GM19463 (cell line): ENCODE results near the gene NSD2.

ENCODE experiments used
- ATAC-seq: cut with Tn5 transposase; IDR thresholded peaks from one replicate; pipeline ENCODE4 v1.9.1; 2021; ENCODE audit warnings: mild to moderate bottlenecking, moderate library complexity; ENCODE audit not compliant: unreplicated experiment

NSD2 gene

GRCh38 chr4:1939664-1940509 lies 68.7 kb downstream of the NSD2 start:
- ATAC-seq, result no peak

- no peak for ATAC-seq
Observed at GRCh38 chr4:1940566-1940965, 69.4 kb downstream of the NSD2 start.

DNA sequence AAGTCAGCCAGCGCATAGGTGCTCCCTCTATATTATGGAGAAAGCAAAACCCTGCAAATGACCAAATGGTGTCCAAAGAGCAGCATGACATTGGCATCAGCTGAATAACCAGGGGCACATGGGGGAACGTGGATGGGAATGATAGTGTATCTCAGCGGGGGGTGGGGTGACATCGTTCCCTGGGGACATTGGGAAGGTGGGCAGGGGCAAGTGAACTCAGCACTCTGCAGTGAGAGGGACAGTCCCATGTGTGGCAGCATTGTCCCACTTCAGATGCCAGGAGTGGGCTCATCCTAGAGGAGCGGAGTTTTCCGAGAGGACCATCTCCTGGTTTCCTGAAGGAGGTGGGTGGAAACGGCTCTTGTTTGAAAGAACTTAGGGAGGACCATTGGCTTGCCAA lies 72.7 kb downstream of the NSD2 start:
- ATAC-seq, result no peak

- ATAC-seq, result no peak
Observed at GRCh38 chr4:1945124-1945895, 74.1 kb downstream of the NSD2 start.

- ATAC-seq, result no peak
Observed at GRCh38 chr4:1945912-1946311, 74.7 kb downstream of the NSD2 start.

- ATAC-seq, result no peak
Observed at GRCh38 chr4:1948232-1948631, 77.0 kb downstream of the NSD2 start.

DNA sequence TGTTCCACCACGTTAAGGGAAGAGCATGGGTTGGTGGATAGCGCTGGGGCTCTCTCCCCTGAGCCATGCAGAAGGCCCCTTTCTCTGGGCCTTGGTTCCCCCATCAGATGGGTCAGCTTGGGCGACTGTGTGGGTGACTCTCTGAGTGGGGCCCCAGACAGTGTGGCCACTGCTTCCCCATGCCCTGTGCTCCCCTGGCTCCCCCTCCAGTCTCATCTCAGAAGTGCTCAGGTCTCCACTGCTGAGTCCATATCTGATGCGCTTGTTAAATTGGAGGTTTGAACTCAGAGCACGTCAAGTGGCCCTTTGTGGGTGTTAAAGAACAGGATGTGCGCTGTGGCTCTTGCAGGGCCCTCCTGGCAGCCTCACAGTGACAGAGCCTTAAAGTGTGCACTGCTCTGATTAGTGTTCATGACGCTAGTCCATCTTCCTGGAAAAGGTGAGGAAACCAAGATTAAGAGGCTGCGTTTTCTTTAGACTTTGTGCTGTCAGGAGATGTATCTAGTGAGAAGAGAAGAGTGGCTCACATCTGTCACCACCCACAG lies 77.8 kb downstream of the NSD2 start:
- ATAC-seq, result no peak

DNA sequence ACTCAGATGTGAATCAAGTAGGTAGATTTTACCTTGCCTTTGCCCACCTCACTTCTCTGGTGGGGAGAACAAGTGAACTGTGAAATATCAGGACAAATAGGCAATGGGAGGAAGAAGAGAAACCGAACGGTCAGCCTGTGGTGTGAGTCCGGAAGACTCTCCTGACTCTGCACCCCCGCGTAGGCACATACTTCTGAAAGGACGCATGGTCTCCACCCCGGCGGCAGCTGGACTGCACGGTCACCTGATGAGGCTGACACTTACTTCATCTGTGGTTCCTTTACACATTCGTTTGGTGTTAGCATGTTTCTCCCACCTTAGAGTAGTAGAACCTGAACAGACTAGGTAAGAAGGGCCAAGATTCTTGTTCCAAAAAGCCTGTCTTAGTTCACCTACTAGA lies 79.2 kb downstream of the NSD2 start:
- no peak for ATAC-seq

DNA sequence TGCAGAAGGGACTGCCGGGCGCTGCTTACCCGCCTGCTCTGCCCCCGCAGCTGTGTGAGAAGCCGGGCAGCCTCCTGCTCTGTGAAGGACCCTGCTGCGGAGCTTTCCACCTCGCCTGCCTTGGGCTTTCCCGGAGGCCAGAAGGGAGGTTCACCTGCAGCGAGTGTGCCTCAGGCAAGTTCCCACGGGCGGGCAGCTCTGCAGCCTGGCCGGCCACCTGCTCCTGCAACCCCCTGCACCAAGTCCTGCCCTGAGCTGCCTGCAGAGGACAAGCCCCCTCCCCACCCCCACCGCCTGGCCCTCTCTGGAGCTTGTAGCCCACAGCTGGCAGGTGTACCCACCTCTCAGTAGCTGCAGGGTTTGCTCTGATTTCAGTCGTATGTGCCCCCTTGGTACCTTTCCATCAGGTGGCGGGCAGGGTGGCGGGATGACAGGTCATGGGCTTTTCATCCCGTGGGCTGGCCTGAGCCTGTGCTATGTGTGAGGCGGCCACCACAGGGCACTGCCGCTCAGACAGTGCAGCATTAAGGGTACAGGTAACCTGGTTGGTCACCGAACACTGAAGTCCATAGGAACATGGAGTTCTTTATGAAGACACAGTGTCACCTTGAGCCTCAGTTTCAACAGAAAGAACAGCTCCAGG lies 81.0 kb downstream of the NSD2 start:
- ATAC-seq, result no peak

DNA sequence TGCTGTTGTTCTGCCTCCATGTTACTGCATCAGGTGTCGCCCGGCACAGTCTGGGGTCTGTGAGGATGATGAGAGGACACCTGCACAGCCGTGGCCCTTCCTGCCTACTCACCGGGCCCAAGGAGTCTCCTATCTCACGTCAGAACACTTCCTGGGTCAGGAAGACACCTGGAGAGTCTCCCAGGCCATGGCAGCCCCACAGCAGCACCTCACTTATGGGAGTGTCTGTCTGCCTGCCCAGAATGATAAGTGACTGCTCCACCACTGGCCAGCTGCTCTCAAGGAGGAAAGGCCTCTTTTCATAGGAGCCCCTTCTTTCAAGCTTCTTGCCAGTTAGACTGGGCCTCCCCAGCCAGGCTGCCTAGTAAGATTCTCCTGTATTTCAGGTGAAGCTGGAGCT lies 81.5 kb downstream of the NSD2 start:
- ATAC-seq, result no peak

GRCh38 chr4:1953335-1953734 lies 82.1 kb downstream of the NSD2 start:
- ATAC-seq, result no peak

- no peak for ATAC-seq
Observed at GRCh38 chr4:1956631-1957030, 85.4 kb downstream of the NSD2 start.

- ATAC-seq, result no peak
Observed at GRCh38 chr4:1958276-1959103, 87.3 kb downstream of the NSD2 start.

DNA sequence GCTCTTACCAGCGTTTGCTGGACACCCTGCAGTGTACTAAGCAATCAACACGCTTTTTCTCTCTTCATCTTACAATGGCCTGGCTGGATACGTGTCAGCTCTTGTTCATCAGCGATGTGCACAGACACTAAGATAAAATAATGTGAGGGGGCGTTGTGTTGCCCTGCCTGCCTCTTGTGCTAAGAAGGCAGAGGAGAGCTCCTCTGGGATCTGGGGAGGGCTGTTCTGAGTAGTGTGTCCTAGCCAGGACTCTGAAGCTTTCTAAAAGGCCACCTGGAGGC lies 87.9 kb downstream of the NSD2 start:
- no peak for ATAC-seq

DNA sequence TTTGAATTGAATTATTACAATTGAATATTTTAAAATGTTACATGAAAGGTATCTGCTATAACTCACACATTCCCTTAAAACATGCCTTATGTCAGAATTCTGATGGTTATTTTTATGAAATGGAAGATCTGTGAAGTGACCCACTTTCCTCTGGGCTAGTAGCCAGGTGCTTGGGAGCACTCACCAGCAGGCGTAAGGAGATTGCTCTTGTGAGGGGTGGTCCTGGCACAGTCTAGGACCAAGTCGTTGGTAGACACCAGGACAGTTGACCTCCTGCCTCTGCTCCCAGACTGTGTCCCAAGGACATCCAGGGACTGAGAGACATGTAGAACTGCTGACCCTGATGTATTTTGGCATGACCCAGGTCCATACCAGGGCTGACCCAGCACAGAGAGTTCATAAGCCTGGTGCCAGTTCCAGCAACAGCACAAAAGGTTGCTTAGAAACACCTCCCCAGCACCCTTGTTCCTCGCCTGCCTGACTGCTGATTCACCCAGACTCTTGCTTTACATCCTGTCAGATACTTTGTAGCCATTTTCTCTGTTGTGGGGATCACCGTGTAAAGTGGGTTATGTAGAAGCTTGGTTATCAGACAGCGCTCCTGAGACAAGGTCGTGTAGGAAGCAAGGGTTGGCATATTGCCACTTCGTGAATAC lies 89.1 kb downstream of the NSD2 start:
- no peak for ATAC-seq

DNA sequence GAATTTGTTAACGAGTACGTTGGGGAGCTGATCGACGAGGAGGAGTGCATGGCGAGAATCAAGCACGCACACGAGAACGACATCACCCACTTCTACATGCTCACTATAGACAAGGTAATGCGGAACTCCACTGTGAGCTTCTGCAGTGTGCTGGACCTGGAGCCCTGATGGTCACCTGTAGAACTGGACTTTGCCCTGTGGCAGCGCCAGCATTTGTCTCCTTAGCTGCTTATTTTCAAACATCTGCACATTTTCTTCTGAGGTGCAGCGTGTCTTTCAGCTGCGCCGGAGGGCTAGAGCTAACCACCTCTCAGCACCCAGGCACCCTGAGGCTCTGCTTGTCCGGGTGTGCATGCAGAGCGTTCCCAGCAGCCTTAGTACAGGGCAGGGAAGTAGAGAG lies 89.8 kb downstream of the NSD2 start:
- ATAC-seq, result no peak

GRCh38 chr4:1961563-1961962 lies 90.4 kb downstream of the NSD2 start:
- no peak for ATAC-seq

- no peak for ATAC-seq
Observed at GRCh38 chr4:1962980-1963379, 91.8 kb downstream of the NSD2 start.

GRCh38 chr4:1964443-1964842 lies 93.2 kb downstream of the NSD2 start:
- no peak for ATAC-seq

GRCh38 chr4:1964971-1965370 lies 93.8 kb downstream of the NSD2 start:
- ATAC-seq, result no peak
